Neutrophil (primary cell): ENCODE data around the gene BATF2.

Experiments used
- H3K27ac ChIP-seq: fragments of 200-600 bp; sonication (generic); 2 replicates; pipeline ENCODE4 v1.5.1; 2016; ENCODE audit warnings: mild to moderate bottlenecking, moderate library complexity
- H3K27me3 ChIP-seq: fragments of 200-600 bp; sonication (generic); 2 replicates; pipeline ENCODE4 v1.6.0; 2016; ENCODE audit warnings: mild to moderate bottlenecking
- H3K36me3 ChIP-seq: fragments of 200-600 bp; sonication (generic); 2 replicates; pipeline ENCODE4 v1.5.1; 2017
- H3K4me1 ChIP-seq, 2 experiments: fragments of 200-600 bp in 1 of 2; sonication (generic) in 1 of 2; 1 replicate in 1 of 2; 2 replicates in 1 of 2; pipeline versions ENCODE4 v1.5.1 to v1.6.1; 2013 to 2016; ENCODE audit warnings: low read depth in 1 of 2, low read length in 1 of 2, mild to moderate bottlenecking in 1 of 2, moderate library complexity in 1 of 2; ENCODE audit not compliant: control insufficient read depth in 1 of 2, insufficient read depth in 1 of 2
- H3K4me3 ChIP-seq, 2 experiments: fragments of 200-600 bp in 1 of 2; sonication (generic) in 1 of 2; 1 replicate in 1 of 2; 2 replicates in 1 of 2; pipeline ENCODE4 v1.5.1; 2013 to 2016; ENCODE audit warnings: low read depth in 1 of 2, low read length in 1 of 2, mild to moderate bottlenecking in 1 of 2, moderate library complexity in 1 of 2
- H3K9me3 ChIP-seq: fragments of 200-600 bp; sonication (generic); 2 replicates; pipeline ENCODE4 v1.5.1; 2016
- CTCF ChIP-seq: fragments of 200-600 bp; sonication (generic); IDR thresholded peaks from 2 replicates; pipeline ENCODE4 v1.5.1; 2016; ENCODE audit warnings: antibody characterized with exemption

Gene BATF2

GRCh38 chr11:65019824-65020223, 23.1 kb upstream of the BATF2 start:
- Histone ChIP-seq H3K4me3 (no peak overlapping the region), H3K9me3 (no peaks in the 10 kb centered on the region), H3K27me3 (no peaks in the 10 kb centered on the region), H3K36me3 (peaks cover 14% of the 10 kb centered on the region), H3K4me1 (peaks cover 32 to 34% of the 10 kb centered on the region in 2 experiments), H3K27ac (no peak overlapping the region)
- no peak for TF ChIP-seq CTCF

- H3K4me1 ChIP-seq: peaks cover 40% of the 10 kb centered on the region in 2 experiments
- H3K27me3 ChIP-seq: no peaks in the 10 kb centered on the region
- H3K27ac ChIP-seq: no peak overlapping the region
- no peak for TF ChIP-seq CTCF
- H3K9me3 ChIP-seq: no peaks in the 10 kb centered on the region
- H3K36me3 ChIP-seq: peaks cover 14% of the 10 kb centered on the region
- no peak overlapping the region for H3K4me3 ChIP-seq
Measured at GRCh38 chr11:65017937-65018336, 21.2 kb upstream of the BATF2 start.

GRCh38 chr11:65016705-65017104, 19.9 kb upstream of the BATF2 start:
- TF ChIP-seq CTCF: no peak
- Histone ChIP-seq H3K4me1 (peaks cover 31 to 32% of the 10 kb centered on the region in 2 experiments), H3K36me3 (peaks cover 14% of the 10 kb centered on the region), H3K4me3 (no peak overlapping the region), H3K9me3 (no peaks in the 10 kb centered on the region), H3K27me3 (no peaks in the 10 kb centered on the region), H3K27ac (no peak overlapping the region)

GRCh38 chr11:65014726-65015227, 18.0 kb upstream of the BATF2 start:
- peaks cover 20 to 22% of the 10 kb centered on the region in 2 experiments for H3K4me1 ChIP-seq
- H3K9me3 ChIP-seq: no peaks in the 10 kb centered on the region
- peak overlapping the region; percentile 96 to 98 for H3K4me3 ChIP-seq
- peaks cover 8% of the 10 kb centered on the region for H3K36me3 ChIP-seq
- no peak for TF ChIP-seq CTCF
- no peaks in the 10 kb centered on the region for H3K27me3 ChIP-seq
- H3K27ac ChIP-seq: peak overlapping the region; percentile 91

- Histone ChIP-seq H3K36me3 (peaks cover 6% of the 10 kb centered on the region), H3K4me3 (peak within 1 kb of the TSS; percentile 96 to 98), H3K4me1 (peaks cover 20 to 22% of the 10 kb centered on the region in 2 experiments), H3K27ac (peak within 1 kb of the TSS; percentile 91), H3K9me3 (no peaks in the 10 kb centered on the region), H3K27me3 (no peaks in the 10 kb centered on the region)
- peak; percentile 98 for TF ChIP-seq CTCF
Measured at GRCh38 chr11:65013888-65014725, 17.3 kb upstream of the BATF2 start, which contains the start of gene ARL2. Gene ARL2, plus strand, starts transcription at chr11:65014160. Its CDS starts 48 bp downstream, at chr11:65014208.
